GM12878 (cell line): ENCODE data around the gene CRB3. TPM values are rescaled to one million over a fixed set of nuclear protein-coding genes. Genes with fewer than 3 reads are reported as not detected.

Source experiments
- ATAC-seq: fragments of 200-7000 bp; cut with Tn5 transposase; 3 replicates; pipeline ENCODE4 v1.9.1; 2020; ENCODE audit warnings: mild to moderate bottlenecking, moderate library complexity
- BruUV-seq: library from RNA; stranded (reverse); fragments of 400-500 nt; replicated peaks from 2 replicates; lab custom pipeline; 2021; lab: Mats Ljungman, UMichigan
- CTCF ChIA-PET: fragments of 300-600 bp; sonication (Branson Sonifier 250); formaldehyde crosslinking; extraction: SDS; loops from one replicate; lab custom pipeline; 2021; ENCODE audit warnings: inconsistent platforms; lab: Yijun Ruan, JAX
- POLR2A ChIA-PET: fragments of 350-600 bp; formaldehyde crosslinking; extraction: SDS; loops from one replicate; lab custom pipeline; 2021; ENCODE audit warnings: inconsistent platforms; lab: Charles Lee
- RAD21 ChIA-PET: fragments of 300-600 bp; sonication (Branson Sonifier 250); formaldehyde crosslinking; loops from one replicate; lab custom pipeline; 2023; ENCODE audit warnings: antibody characterized with exemption; ENCODE audit not compliant: unreplicated experiment; lab: Charles Lee
- SMC1A ChIA-PET: fragments of 300-600 bp; sonication (Branson Sonifier 250); formaldehyde crosslinking; loops from one replicate; lab custom pipeline; 2023; ENCODE audit not compliant: unreplicated experiment, uncharacterized antibody; lab: Charles Lee
- DNase-seq: peaks from one replicate; pipeline ENCODE4 v3.0.0-alpha.2; 2011; ENCODE audit warnings: low read depth, low spot score
- FAIRE-seq: peaks from 3 replicates; lab custom pipeline; 2011; peaks lifted over from hg19 to GRCh38; lab: Jason Lieb, UNC
- H2AFZ ChIP-seq: 2 replicates; pipeline ENCODE4 v1.6.0; 2011; ENCODE audit warnings: low read depth, low read length, control low read depth; ENCODE audit not compliant: control insufficient read depth
- H3K27ac ChIP-seq: 2 replicates; pipeline ENCODE4 v1.5.1; 2011; ENCODE audit warnings: control low read depth; ENCODE audit not compliant: control insufficient read depth, insufficient read depth
- H3K27me3 ChIP-seq, 2 experiments: replicated peaks in 1 of 2; 2 replicates each; pipeline versions ENCODE4 v1.6.0 to v1.6.1; 2011; ENCODE audit warnings: low read length in 1 of 2; ENCODE audit not compliant: control insufficient read depth in 2 of 2, insufficient read depth in 2 of 2
- H3K36me3 ChIP-seq, 2 experiments: 2 replicates each; pipeline ENCODE4 v1.5.1; 2011; ENCODE audit warnings: low read length in 1 of 2; ENCODE audit not compliant: control insufficient read depth in 2 of 2, insufficient read depth in 2 of 2
- H3K4me1 ChIP-seq: 2 replicates; pipeline ENCODE4 v1.6.1; 2011; ENCODE audit warnings: mild to moderate bottlenecking, low read length, moderate library complexity, mixed read lengths; ENCODE audit not compliant: control insufficient read depth, insufficient read depth
- H3K4me2 ChIP-seq: 2 replicates; pipeline ENCODE4 v1.6.0; 2011; ENCODE audit warnings: control low read depth; ENCODE audit not compliant: control insufficient read depth, insufficient read depth
- H3K4me3 ChIP-seq: fragments of 200-600 bp; sonication (generic); 2 replicates; pipeline ENCODE4 v1.5.1; 2016
- H3K79me2 ChIP-seq: 2 replicates; pipeline ENCODE4 v1.6.0; 2011; ENCODE audit warnings: low read length; ENCODE audit not compliant: control insufficient read depth, insufficient read depth
- H3K9ac ChIP-seq: 2 replicates; pipeline ENCODE4 v1.8.0; 2011; ENCODE audit warnings: low read length, control low read depth, mixed read lengths; ENCODE audit not compliant: control insufficient read depth, insufficient read depth
- H3K9me3 ChIP-seq: replicated peaks from 3 replicates; pipeline ENCODE4 v1.5.1; 2011; ENCODE audit warnings: mild to moderate bottlenecking, low read length; ENCODE audit not compliant: control insufficient read depth, insufficient read depth
- H4K20me1 ChIP-seq: 2 replicates; pipeline ENCODE4 v1.6.0; 2011; ENCODE audit not compliant: control insufficient read depth, insufficient read depth
- ATF3 ChIP-seq: IDR thresholded peaks from 2 replicates; pipeline ENCODE4 v1.6.1; 2011; ENCODE audit warnings: low read depth, mild to moderate bottlenecking, low read length, moderate library complexity, borderline replicate concordance; ENCODE audit errors: extremely low read depth
- BHLHE40 ChIP-seq, 2 experiments: fragments of 450-650 bp in 1 of 2; IDR thresholded peaks; 2 replicates each; pipeline ENCODE4 v1.6.1; 2011 to 2017; ENCODE audit warnings: low read depth in 2 of 2, borderline replicate concordance in 1 of 2, improper control_type of control experiment in 1 of 2, low read length in 1 of 2, mild to moderate bottlenecking in 1 of 2
- CTCF ChIP-seq, 3 experiments: IDR thresholded peaks in 2 of 3; conservative IDR thresholded peaks in 1 of 3; 2 replicates each; pipeline ENCODE4 v1.5.1; 2011; ENCODE audit warnings: low read depth in 3 of 3, low read length in 3 of 3, mild to moderate bottlenecking in 3 of 3, control low read depth in 2 of 3, moderate library complexity in 2 of 3, inconsistent platforms in 1 of 3, mixed read lengths in 1 of 3; ENCODE audit not compliant: control insufficient read depth in 2 of 3, insufficient read depth in 1 of 3; ENCODE audit errors: extremely low read depth in 1 of 3
- KDM1A ChIP-seq: fragments of 200-600 bp; sonication (generic); IDR thresholded peaks from 2 replicates; pipeline ENCODE4 v1.6.1; 2016; ENCODE audit warnings: borderline replicate concordance
- MXI1 ChIP-seq: fragments of 150-350 bp; IDR thresholded peaks from 2 replicates; pipeline ENCODE4 v1.6.1; 2011; ENCODE audit warnings: low read depth, mild to moderate bottlenecking, inconsistent platforms, low read length, improper control_type of control experiment
- MYC ChIP-seq: IDR thresholded peaks from 2 replicates; pipeline ENCODE4 v1.6.1; 2011; ENCODE audit warnings: mild to moderate bottlenecking, low read length, moderate library complexity, inconsistent platforms; ENCODE audit not compliant: insufficient read depth, insufficient replicate concordance, insufficient read length, severe bottlenecking
- PAX8 ChIP-seq: fragments of 450-650 bp; IDR thresholded peaks from 2 replicates; pipeline ENCODE4 v1.6.1; 2017; ENCODE audit warnings: mild to moderate bottlenecking, moderate library complexity
- PKNOX1 ChIP-seq: fragments of 450-650 bp; IDR thresholded peaks from 2 replicates; pipeline ENCODE4 v1.6.1; 2016; ENCODE audit warnings: mild to moderate bottlenecking
- RBBP5 ChIP-seq: fragments of 200-600 bp; sonication (generic); conservative IDR thresholded peaks from 2 replicates; pipeline ENCODE4 v1.6.1; 2016
- SMARCA5 ChIP-seq: fragments of 450-650 bp; IDR thresholded peaks from 2 replicates; pipeline ENCODE4 v1.6.1; 2017; ENCODE audit warnings: mild to moderate bottlenecking
- SREBF1 ChIP-seq: IDR thresholded peaks from 2 replicates; pipeline ENCODE4 v1.6.1; 2012; ENCODE audit warnings: mild to moderate bottlenecking, low read length
- TARDBP ChIP-seq: IDR thresholded peaks from 2 replicates; pipeline ENCODE4 v1.6.1; 2016; ENCODE audit warnings: borderline replicate concordance
- YY1 ChIP-seq: IDR thresholded peaks from 2 replicates; pipeline ENCODE4 v1.6.1; 2011; ENCODE audit warnings: low read depth, mild to moderate bottlenecking, low read length
- ZNF207 ChIP-seq: fragments of 450-650 bp; IDR thresholded peaks from 2 replicates; pipeline ENCODE4 v1.6.1; 2014; ENCODE audit warnings: antibody characterized with exemption, mild to moderate bottlenecking, borderline replicate concordance
- ZNF217 ChIP-seq: fragments of 450-650 bp; IDR thresholded peaks from 2 replicates; pipeline ENCODE4 v1.6.1; 2017; ENCODE audit warnings: antibody characterized with exemption, mild to moderate bottlenecking
- ZNF384 ChIP-seq: IDR thresholded peaks from 2 replicates; pipeline ENCODE4 v1.6.1; 2012; ENCODE audit warnings: low read depth, mild to moderate bottlenecking, low read length, improper control_type of control experiment, borderline replicate concordance
- WGBS: methylation state at CpG from one replicate; pipeline ENCODE4 v1.1.6; 2016; ENCODE audit warnings: low lambda C conversion rate; ENCODE audit not compliant: insufficient replicate concordance, insufficient coverage; ENCODE audit errors: missing lambda C conversion rate; 5-methylcytosine and 5-hydroxymethylcytosine counted together
- in situ Hi-C: fragments of 300-500 bp; cut with MboI; formaldehyde crosslinking; loops from 9 replicates; pipeline ENCODE4 v1.14.3; 2018; ENCODE audit warnings: mixed read lengths
- intact Hi-C: fragments of 100-400 bp; cut with micrococcal nuclease; formaldehyde crosslinking; loops from one replicate; pipeline ENCODE4 v1.14.2; 2022; ENCODE audit not compliant: unreplicated experiment
- polyA plus RNA-seq, 11 experiments: library from polyadenylated mRNA; depleted of rRNA in 4 of 11; unstranded in 6 of 11; stranded (reverse) in 5 of 11; fragments of >200 nt; fragmentation: Nextera tagmentation in 4 of 11; fragmentation: Illumina TruSeq in 1 of 11; extraction: Ambion mirVana in 4 of 11; extraction: Trizol in 1 of 11; gene quantifications; 1 replicate in 1 of 11; 2 replicates in 10 of 11; pipeline versions ENCODE4 v1.2.1 to v1.2.3, GENCODE V29; 2011 to 2016; ENCODE audit warnings: inconsistent platforms in 2 of 11, missing spikeins in 2 of 11, low read depth in 1 of 11
- total RNA-seq, 4 experiments: library from RNA; depleted of rRNA in 3 of 4; stranded (reverse); fragments of >200 nt in 3 of 4; fragmentation: Illumina TruSeq in 1 of 4; extraction: Trizol in 1 of 4; gene quantifications; 2 replicates each; pipeline versions ENCODE4 v1.2.1 to v1.2.3, GENCODE V29; 2013 to 2021

Gene CRB3
- total and polyA plus RNA-seq, 10 of the 15 experiments (the other 5 are each of a cell fraction or from before 2014, with no cell fraction given) = 0.11 to 1.9 (median 0.98) TPM; not detected in 1

GRCh38 chr19:6425732-6426620 lies 38.1 kb upstream of the CRB3 start (continued):
- no peak for TF ChIP-seq KDM1A
- no peak for TF ChIP-seq TARDBP

- ChIA-PET POLR2A (interaction anchor here (1.7 kb wide), 1 partner anchor 9 kb away, joined by 4 read pairs; no protein-coding TSS in a partner anchor), CTCF (interaction anchor here (0.8 kb wide), 1 partner anchor 32 kb away, joined by 3 read pairs; no protein-coding TSS in a partner anchor)
- Histone ChIP-seq H3K27ac (no peak overlapping the region), H3K9ac (no peak overlapping the region), H3K4me3 (no peak overlapping the region)
- in situ Hi-C loops = no loop called here
- TF ChIP-seq CTCF (IDR thresholded peaks at IDR 0.05 in 2 of 3, conservative IDR thresholded peaks at IDR 0.05 in 1 of 3; ENCODE audit: control insufficient read depth in 2 of 3, extremely low read depth in 1 of 3, insufficient read depth in 1 of 3, low read depth in 3 of 3, low read length in 3 of 3) (no peak), SREBF1 (no peak), MYC (no peak), ZNF384 (no peak), ZNF217 (no peak), PAX8 (no peak), ATF3 (no peak), PKNOX1 (no peak), SMARCA5 (no peak), ZNF207 (no peak), MXI1 (no peak), RBBP5 (no peak), YY1 (no peak), BHLHE40 (IDR thresholded peaks at IDR 0.05; ENCODE audit: borderline replicate concordance in 1 of 2, low read depth in 2 of 2, low read length in 1 of 2) (no peak)
- TF ChIP-seq, all 136 proteins: peak for 0
- ChIA-PET RAD21 (no interaction called here), SMC1A (interaction anchor here (1.0 kb wide), 1 partner anchor 9 kb away, joined by 5 read pairs; no protein-coding TSS in a partner anchor)
- Histone ChIP-seq H3K79me2 (peaks cover 22% of the 10 kb centered on the region), H4K20me1 (peaks cover 12% of the 10 kb centered on the region), H3K4me1 (peaks cover 5% of the 10 kb centered on the region), H2AFZ (no peak overlapping the region), H3K9me3 (no peaks in the 10 kb centered on the region; the same call in 2 of the 3 replicates), H3K4me2 (no peak overlapping the region), H3K27me3 (no peaks in the 10 kb centered on the region), H3K36me3 (no peaks in the 10 kb centered on the region; a peak in 1 of 4 replicates)
- intact Hi-C loops = no loop called here
- ATAC-seq = no peak
- DNase-seq = no peak
- BruUV-seq = no TSS peak
- over 99% methylated on average over 18 of the region's 18 CpGs for WGBS
- no peak for FAIRE-seq
These were observed 36.9 kb upstream of the CRB3 start for GRCh38 chr19:6427131-6427530.
